ENCODE measurements around the gene EPAS1. TPM values are rescaled to one million over a fixed set of nuclear protein-coding genes. Genes with fewer than 3 reads are reported as not detected.

Gene EPAS1
- total RNA-seq = 1 to 10 TPM; 4.2 to 5.4 TPM
- polyA plus RNA-seq (2013, experiment 1 of 2) = 0.58 TPM
- polyA plus RNA-seq (2013, experiment 2 of 2) = 1.3 TPM
- 0 to 67.4 (median 3.9) reads per million in 172 experiments for total RNA-seq

- Histone ChIP-seq H3K9me3 (ENCODE audit: control insufficient read depth in 1 of 2, insufficient read depth in 1 of 2, low read length in 2 of 2) (peaks cover 0 to 19% of the 10 kb centered on the region in 2 experiments), H3K27me3 (ENCODE audit: control insufficient read depth in 1 of 2, insufficient read depth in 2 of 2, low read length in 2 of 2) (peaks cover 35 to 39% of the 10 kb centered on the region in 2 experiments), H3K27ac (ENCODE audit: low read depth in 1 of 2, low read length in 2 of 2) (no peak within 1 kb of the TSS), H3K36me3 (ENCODE audit: insufficient read depth, low read length) (no peaks in the 10 kb centered on the region), H3K4me1 (ENCODE audit: insufficient read depth, low read length) (peaks cover 34% of the 10 kb centered on the region), H3K4me3 (ENCODE audit: low read length) (peak within 1 kb of the TSS; percentile 84)
- intact Hi-C loops (cut with DNase I, micrococcal nuclease) = loop anchor here (5.0 to 10.0 kb wide), 5 partner anchors 50 to 638 kb away; no protein-coding TSS in a partner anchor
- ATAC-seq (ENCODE audit: poor library complexity) = peak; percentile 79
- peaks cover 11% of the 10 kb centered on the region for H3K36me3 Mint-ChIP-seq (ENCODE audit: low read depth)
- no peaks in the 10 kb centered on the region for H3K9me3 Mint-ChIP-seq
- H3K4me3 Mint-ChIP-seq = peak within 1 kb of the TSS; percentile 98
- H3K27me3 Mint-ChIP-seq = peaks cover 39% of the 10 kb centered on the region
- TF ChIP-seq, protein P1, sequence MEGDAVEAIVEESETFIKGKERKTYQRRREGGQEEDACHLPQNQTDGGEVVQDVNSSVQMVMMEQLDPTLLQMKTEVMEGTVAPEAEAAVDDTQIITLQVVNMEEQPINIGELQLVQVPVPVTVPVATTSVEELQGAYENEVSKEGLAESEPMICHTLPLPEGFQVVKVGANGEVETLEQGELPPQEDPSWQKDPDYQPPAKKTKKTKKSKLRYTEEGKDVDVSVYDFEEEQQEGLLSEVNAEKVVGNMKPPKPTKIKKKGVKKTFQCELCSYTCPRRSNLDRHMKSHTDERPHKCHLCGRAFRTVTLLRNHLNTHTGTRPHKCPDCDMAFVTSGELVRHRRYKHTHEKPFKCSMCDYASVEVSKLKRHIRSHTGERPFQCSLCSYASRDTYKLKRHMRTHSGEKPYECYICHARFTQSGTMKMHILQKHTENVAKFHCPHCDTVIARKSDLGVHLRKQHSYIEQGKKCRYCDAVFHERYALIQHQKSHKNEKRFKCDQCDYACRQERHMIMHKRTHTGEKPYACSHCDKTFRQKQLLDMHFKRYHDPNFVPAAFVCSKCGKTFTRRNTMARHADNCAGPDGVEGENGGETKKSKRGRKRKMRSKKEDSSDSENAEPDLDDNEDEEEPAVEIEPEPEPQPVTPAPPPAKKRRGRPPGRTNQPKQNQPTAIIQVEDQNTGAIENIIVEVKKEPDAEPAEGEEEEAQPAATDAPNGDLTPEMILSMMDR (IDR thresholded peaks at IDR 0.05) = no peak
- peak within 1 kb of the TSS; percentile 78 for H3K27ac Mint-ChIP-seq
- ChIA-PET POLR2A (interaction anchor here (0.7 to 1.9 kb wide), 7 partner anchors 7 to 619 kb away, joined by 3 to 4 read pairs (median 3); no protein-coding TSS in a partner anchor), CTCF (no interaction called here)
- peak; percentile 54 to 92 (median 74) for DNase-seq
- peaks cover 29% of the 10 kb centered on the region for H3K4me1 Mint-ChIP-seq (ENCODE audit: low read depth)
Observed at GRCh38 chr2:46296840-46297545, at the start of gene EPAS1. Gene EPAS1 (plus strand): TSS chr2:46297407. CDS start chr2:46297912, 505 bp downstream.

GRCh38 chr2:46248171-46248570, 49.0 kb upstream of the EPAS1 start:
- H3K36me3 Mint-ChIP-seq (ENCODE audit: low read depth) = no peaks in the 10 kb centered on the region
- Histone ChIP-seq H3K27ac (ENCODE audit: low read depth in 1 of 2, low read length in 2 of 2) (no peak overlapping the region), H3K4me1 (ENCODE audit: insufficient read depth, low read length) (no peaks in the 10 kb centered on the region), H3K4me3 (ENCODE audit: low read length) (no peak overlapping the region), H3K9me3 (ENCODE audit: control insufficient read depth in 1 of 2, insufficient read depth in 1 of 2, low read length in 2 of 2) (no peaks in the 10 kb centered on the region), H3K27me3 (ENCODE audit: control insufficient read depth in 1 of 2, insufficient read depth in 2 of 2, low read length in 2 of 2) (no peaks in the 10 kb centered on the region), H3K36me3 (ENCODE audit: insufficient read depth, low read length) (no peaks in the 10 kb centered on the region)
- no peaks in the 10 kb centered on the region for H3K27me3 Mint-ChIP-seq
- H3K9me3 Mint-ChIP-seq = peaks cover 2% of the 10 kb centered on the region
- ChIA-PET POLR2A (interaction anchor here (1.0 kb wide), 1 partner anchor 9 kb away, joined by 4 read pairs; no protein-coding TSS in a partner anchor), CTCF (no interaction called here)
- H3K4me3 Mint-ChIP-seq = no peak overlapping the region
- no peak overlapping the region for H3K27ac Mint-ChIP-seq
- TF ChIP-seq, protein P1 (IDR thresholded peaks at IDR 0.05) = no peak
- ATAC-seq (ENCODE audit: poor library complexity) = no peak
- intact Hi-C loops (cut with DNase I, micrococcal nuclease) = no loop called here
- no peak for DNase-seq
- no peaks in the 10 kb centered on the region for H3K4me1 Mint-ChIP-seq (ENCODE audit: low read depth)

GRCh38 chr2:46249654-46250053, 47.6 kb upstream of the EPAS1 start:
- Histone ChIP-seq H3K4me1 (ENCODE audit: insufficient read depth, low read length) (no peaks in the 10 kb centered on the region), H3K27me3 (ENCODE audit: control insufficient read depth in 1 of 2, insufficient read depth in 2 of 2, low read length in 2 of 2) (no peaks in the 10 kb centered on the region), H3K4me3 (ENCODE audit: low read length) (no peak overlapping the region), H3K9me3 (ENCODE audit: control insufficient read depth in 1 of 2, insufficient read depth in 1 of 2, low read length in 2 of 2) (no peaks in the 10 kb centered on the region), H3K36me3 (ENCODE audit: insufficient read depth, low read length) (no peaks in the 10 kb centered on the region), H3K27ac (ENCODE audit: low read depth in 1 of 2, low read length in 2 of 2) (no peak overlapping the region)
- CTCF ChIA-PET = interaction anchor here (1.0 kb wide), 1 partner anchor 15 kb away, joined by 3 read pairs; no protein-coding TSS in a partner anchor
- TF ChIP-seq, protein P1 (IDR thresholded peaks at IDR 0.05) = no peak
- Mint-ChIP-seq H3K36me3 (ENCODE audit: low read depth) (no peaks in the 10 kb centered on the region), H3K4me1 (ENCODE audit: low read depth) (no peaks in the 10 kb centered on the region), H3K4me3 (no peak overlapping the region), H3K9me3 (peaks cover 2% of the 10 kb centered on the region), H3K27me3 (no peaks in the 10 kb centered on the region), H3K27ac (no peak overlapping the region)
- no peak for DNase-seq
- ATAC-seq (ENCODE audit: poor library complexity) = no peak
- intact Hi-C loops (cut with DNase I, micrococcal nuclease) = no loop called here
- POLR2A ChIA-PET = no interaction called here

Measured in CD4-positive, alpha-beta T cell (primary cell).